SKM-1 treated with dmso at 0.1 percent for 144 hours (cell line): ENCODE results near the gene ZNF570.

Experiments
- DNase-seq: peaks from one replicate; lab custom pipeline; 2025; ENCODE audit not compliant: unreplicated experiment; lab: John Stamatoyannopoulos, UW

Gene ZNF570

GRCh38 chr19:37468961-37469777 lies at the start of gene ZNF570:
Gene ZNF570, plus strand, starts transcription at chr19:37469356. Its CDS starts 999 bp downstream, at chr19:37470355.
- DNase-seq: peak; percentile 80

GRCh38 chr19:37452500-37453245 lies 16.5 kb upstream of the ZNF570 start:
- no peak for DNase-seq

GRCh38 chr19:37466277-37466797 lies 2.8 kb upstream of the ZNF570 start:
- DNase-seq: no peak

- peak; percentile 91 for DNase-seq
These were observed 2.2 kb upstream of the ZNF570 start, which contains the start of gene ZNF569 for GRCh38 chr19:37466798-37467607. Gene ZNF569, minus strand, starts transcription at chr19:37467444. Its CDS starts 22,523 bp downstream, at chr19:37444921.

GRCh38 chr19:37467608-37468090 lies 1.5 kb upstream of the ZNF570 start:
- DNase-seq: no peak

- no peak for DNase-seq
These were observed 1.1 kb downstream of the ZNF570 start for GRCh38 chr19:37470216-37470615.

- DNase-seq: no peak
These were observed 3.0 kb downstream of the ZNF570 start for GRCh38 chr19:37472165-37472564.

- DNase-seq: no peak
These were observed 15.4 kb downstream of the ZNF570 start for GRCh38 chr19:37484406-37485168.

- no peak for DNase-seq
These were observed 23.1 kb downstream of the ZNF570 start for GRCh38 chr19:37492213-37492612.

GRCh38 chr19:37505958-37506386 lies 36.8 kb downstream of the ZNF570 start:
- DNase-seq: no peak

GRCh38 chr19:37506387-37507166 lies 37.4 kb downstream of the ZNF570 start, which contains the start of gene ZNF793:
Gene ZNF793, plus strand, starts transcription at chr19:37506939. Its CDS starts 16,501 bp downstream, at chr19:37523440.
- DNase-seq: no peak

GRCh38 chr19:37507167-37507464 lies 38.0 kb downstream of the ZNF570 start:
- DNase-seq: no peak

- no peak for DNase-seq
These were observed 42.0 kb downstream of the ZNF570 start for GRCh38 chr19:37511186-37511585.

GRCh38 chr19:37511821-37512220 lies 42.7 kb downstream of the ZNF570 start:
- DNase-seq: no peak

- no peak for DNase-seq
These were observed 44.2 kb downstream of the ZNF570 start for GRCh38 chr19:37513397-37513796.

GRCh38 chr19:37519890-37520289 lies 50.7 kb downstream of the ZNF570 start:
- DNase-seq: no peak

- DNase-seq: no peak
These were observed 68.3 kb downstream of the ZNF570 start for GRCh38 chr19:37537391-37537947.
